Stomach (tissue), 4 donors: ENCODE results near the gene PSMB4.

Experiments
- CTCF ChIP-seq, 7 experiments: fragments of 450-650 bp in 4 of 7; fragments of 200-600 bp in 3 of 7; sonication (generic) in 3 of 7; IDR thresholded peaks; one replicate each; pipeline ENCODE4 v1.5.1; 2016 to 2019; ENCODE audit warnings: antibody characterized with exemption in 7 of 7, control low read depth in 2 of 7, mild to moderate bottlenecking in 1 of 7
- POLR2A ChIP-seq, 4 donors: fragments of 450-650 bp; IDR thresholded peaks; one replicate each; pipeline ENCODE4 v1.6.1; 2016; ENCODE audit warnings: antibody characterized with exemption in 4 of 4, control low read depth in 2 of 4, mild to moderate bottlenecking in 1 of 4, moderate library complexity in 1 of 4

GRCh38 chr1:151352021-151352718 lies 47.2 kb upstream of the PSMB4 start:
- no peak for TF ChIP-seq CTCF (IDR thresholded peaks at IDR 0.05)
- TF ChIP-seq POLR2A (IDR thresholded peaks at IDR 0.05) = no peak
